NCI-H69 (cell line): ENCODE results near the gene GABRR3.

Experiments used
- DNase-seq: peaks from one replicate; lab custom pipeline; 2025; lab: John Stamatoyannopoulos, UW

The GABRR3 gene

DNA sequence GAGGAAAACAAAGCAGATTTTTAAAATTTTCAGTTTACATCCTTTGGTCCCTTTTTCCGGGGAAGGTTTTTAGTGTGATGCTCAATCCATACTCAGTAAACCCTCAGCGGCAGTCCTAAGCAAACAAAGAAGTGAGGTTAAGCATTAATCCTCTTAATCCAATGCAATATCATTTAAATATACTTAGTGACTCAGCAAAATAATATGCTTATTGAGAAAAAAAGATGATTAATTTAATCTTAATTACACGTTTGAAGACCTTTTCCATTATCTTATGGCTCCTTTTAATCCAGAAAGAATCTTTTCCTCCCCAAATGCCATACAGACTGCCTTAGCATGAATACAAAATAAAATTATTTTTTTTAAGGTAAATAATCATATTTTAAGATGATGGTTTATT, at the start of gene GABRR3:
TSS of gene GABRR3 (minus strand) at position 108 of the 400 bp plus-strand sequence. CDS start 328 bp downstream, outside the sequence.
- DNase-seq: no peak

DNA sequence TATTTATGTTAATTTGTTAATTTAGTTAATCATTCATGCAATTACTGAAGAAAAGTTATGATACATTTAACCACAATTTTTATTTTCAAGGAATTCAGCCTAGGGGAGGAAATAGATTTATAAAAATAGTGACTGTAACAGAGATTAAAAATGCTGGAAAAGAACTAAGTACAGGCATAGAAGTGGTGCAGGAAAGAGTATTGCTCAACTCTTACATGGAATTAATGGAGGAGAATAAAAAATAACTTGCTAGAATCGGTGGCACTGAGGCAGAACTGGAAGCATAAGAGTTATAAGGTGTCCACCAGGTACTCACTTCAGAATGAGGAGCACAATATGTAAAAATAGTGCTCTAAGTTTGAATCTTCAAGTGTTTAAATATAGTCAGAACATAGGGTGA, 38.4 kb upstream of the GABRR3 start:
- no peak for DNase-seq

DNA sequence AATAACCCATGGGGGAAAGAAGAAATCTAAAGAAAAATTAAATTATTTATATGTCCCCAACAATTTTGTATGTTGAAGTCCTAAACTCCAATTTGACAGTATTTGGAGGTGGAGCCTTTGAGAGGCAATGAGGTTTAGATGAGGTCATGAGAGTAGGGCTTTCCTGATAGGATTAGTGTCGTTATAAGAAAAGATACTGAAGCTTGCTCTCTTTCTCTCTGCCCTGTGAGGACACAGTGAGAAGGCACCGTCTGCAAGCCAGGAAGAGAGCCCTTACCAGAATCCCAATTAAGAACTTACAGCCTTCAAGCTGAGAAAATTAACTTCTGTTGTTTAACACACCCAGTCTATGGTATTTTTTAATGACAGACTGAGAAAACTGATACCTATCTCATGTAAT, 35.7 kb upstream of the GABRR3 start:
- no peak for DNase-seq

DNA sequence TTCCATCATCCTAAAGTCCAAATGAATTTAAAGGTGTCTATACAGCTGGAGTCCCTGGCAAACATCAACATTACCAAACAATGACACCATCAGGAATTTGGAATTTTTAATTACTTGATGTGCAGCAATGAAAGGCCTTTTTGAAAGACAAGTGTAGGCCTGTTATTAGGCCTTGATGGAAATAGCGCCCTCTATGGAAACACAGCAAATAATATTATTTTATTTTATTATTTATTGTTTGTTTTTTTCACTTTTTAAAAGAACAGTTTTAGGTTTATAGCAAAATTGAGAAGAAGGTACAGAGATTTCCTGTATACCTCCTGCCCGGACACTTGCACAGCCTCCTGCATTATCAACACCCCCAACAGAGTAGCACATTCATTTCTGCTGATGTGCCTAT, 33.7 kb upstream of the GABRR3 start:
- DNase-seq: no peak

DNA sequence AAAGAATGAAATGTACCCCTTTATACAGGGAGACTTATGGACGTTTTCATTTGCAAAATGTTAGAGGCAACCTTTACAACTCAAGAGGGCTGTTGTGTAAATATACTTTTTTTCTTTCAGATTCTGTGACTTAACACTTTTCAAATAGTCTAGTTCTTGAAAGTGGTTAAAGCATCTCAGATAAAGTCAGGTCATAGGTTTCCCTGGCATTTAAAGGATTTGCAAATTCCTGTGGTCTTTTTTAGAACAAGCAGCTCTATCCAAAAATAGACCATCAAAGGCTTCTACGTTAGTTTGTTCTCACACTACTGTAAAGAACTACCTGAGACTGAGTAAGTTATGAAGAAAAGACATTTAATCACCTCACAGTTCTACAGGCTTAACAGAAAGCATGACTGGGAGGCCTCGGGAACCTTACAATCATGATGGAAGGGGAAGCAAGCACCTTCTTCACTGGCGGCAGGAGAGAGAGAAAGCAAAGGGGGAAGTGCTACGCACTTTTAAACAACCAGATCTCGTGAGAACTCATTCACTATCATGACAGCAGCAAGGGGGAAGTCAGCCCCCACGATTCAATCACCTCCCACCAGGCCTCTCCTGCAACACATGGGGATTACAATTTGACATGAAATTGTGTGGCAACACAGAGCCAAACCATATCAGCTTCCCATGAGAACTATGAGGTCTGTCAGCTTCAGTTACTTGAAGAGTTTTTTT, 23.3 kb upstream of the GABRR3 start:
- DNase-seq: no peak

DNA sequence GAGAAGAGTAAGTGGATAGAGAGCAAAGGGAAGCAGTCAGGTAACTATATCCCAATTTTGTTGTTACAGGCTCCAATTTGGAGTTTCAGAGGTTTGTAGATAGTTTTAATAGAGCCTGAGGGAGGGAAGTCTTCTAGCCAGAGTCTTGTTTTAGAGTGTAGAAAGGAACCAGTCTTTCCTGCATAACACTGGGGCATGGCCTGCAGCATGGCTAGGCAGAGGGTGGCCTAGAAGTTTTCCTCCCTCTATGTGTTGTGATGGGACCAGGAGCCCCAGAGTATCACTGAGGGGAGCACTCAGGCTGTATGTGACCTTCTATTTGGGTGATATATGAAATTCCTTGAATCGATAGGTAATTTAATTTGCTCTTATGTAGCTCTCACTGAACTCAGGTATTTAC, 22.5 kb upstream of the GABRR3 start:
- no peak for DNase-seq

DNA sequence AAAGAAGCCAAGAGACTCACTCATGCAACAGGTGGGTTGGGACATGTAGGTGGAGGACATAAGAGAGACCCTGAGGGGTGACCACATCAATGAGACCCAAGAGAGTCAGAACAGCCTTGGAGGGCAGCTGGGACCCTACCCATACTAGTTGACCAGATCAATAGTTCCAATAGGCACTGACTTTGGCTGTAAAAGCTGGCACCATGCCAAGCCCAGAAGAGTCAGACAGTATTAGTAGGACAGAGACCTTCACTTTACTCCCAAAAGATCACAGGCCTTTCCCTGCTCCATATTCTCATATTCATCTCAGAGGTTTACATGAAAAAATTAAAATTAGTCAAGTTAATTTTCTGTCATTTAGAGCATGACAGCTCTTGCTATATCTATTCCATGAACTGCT, 20.9 kb upstream of the GABRR3 start:
- no peak for DNase-seq

DNA sequence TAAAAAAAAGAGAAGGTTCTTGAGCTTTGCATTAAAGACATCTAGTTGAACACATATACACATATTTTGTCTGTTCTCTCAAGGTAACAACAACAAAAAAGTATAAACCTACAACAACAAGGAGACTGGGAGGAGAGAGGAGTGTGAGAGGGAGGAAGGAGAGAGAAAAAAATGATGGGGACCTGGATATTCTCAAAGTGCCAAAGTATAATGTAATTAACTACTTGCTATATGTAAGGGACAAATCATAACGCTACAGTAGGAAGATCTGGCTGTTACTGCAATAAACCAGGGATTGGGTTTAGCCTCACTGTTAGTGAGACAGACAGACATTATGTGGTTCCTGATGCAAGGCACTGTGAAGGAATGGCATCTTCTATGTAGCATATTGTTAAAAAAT, 14.2 kb upstream of the GABRR3 start:
- no peak for DNase-seq

DNA sequence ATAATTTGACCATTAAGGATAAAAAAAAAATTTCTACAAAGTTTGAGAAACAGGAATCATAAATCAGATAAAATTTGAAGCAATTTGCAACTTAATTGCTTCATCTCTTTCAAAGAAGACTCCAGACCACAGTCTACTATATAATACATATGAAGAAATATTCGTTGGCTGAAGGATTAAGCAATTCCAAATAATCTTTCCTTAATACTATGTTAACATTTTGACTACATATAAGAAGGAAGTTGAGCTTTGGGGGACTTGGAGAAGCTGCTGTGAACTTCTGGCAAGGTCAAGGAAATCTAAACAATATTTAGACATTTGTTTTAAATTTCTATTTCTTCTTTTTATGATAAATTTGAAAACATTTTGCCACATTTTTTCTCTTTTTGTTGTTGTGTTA, 13.5 kb upstream of the GABRR3 start:
- no peak for DNase-seq

DNA sequence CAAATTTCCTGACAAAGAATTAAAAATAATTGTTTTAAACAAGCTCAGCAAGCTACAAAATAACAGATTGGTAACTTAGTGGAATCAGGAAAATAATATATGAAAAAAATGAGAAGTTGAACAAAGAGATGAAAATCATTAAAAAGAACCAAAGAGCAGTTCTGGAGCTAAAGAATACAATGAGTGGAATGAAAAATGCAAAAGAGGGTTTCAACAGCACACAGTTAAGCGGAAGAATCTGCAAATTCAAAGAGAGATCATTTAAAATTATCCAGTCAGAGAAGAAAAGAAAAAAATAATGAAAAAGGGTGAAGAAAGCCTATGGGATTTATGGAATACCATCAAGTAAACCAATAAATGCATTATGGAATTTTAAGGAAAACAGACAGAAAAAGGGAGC, 6.2 kb upstream of the GABRR3 start:
- no peak for DNase-seq

DNA sequence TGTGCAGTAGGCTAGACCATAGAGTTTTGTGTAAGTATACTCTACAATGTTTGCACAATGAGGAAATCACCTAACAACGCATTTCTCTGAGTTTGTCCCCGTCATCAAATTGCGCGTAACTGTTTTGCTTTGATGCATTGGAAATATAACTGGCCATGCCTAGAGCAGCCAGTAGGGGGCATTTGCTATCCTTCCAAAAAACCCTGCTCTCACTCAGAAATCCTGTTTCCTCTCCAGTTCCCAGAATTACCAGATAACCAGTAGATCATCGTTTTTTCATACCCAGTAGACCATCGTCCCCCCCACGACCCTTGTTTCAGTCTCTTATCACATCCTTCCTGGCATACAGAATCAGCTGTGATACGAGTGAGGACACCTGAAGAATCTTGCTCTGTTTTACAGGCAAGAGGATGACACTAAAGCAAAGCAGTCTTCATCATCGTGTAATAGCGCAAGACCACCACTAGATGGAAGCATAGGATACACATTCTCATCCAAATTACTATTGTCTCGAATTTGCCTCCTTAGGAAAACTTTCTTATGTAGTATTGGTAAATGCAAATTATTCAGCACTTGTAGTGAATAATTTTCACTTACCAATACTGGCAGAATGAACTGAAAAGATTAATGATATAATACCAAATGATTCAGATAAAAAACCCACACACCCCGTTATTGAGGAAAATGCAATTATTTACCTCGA, 4.4 kb upstream of the GABRR3 start:
- peak; percentile 73 for DNase-seq

DNA sequence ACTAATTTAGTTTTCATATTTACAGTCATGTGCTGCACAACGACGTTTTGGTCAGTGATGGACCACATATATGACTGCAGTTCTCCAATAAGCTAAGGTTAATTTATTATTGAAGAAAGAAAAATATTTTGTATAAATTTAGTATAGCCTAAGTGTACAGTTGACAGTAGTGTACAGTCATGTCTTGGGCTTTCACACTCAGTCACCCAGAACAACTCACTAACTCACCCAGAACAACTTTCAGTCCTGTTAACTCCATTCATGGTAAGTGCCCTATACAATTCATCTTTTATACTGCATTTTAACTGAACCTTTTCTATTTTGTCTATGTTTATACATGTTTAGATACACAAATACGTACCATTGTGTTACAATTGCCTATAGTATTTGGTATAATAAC, 3.8 kb upstream of the GABRR3 start:
- DNase-seq: no peak

DNA sequence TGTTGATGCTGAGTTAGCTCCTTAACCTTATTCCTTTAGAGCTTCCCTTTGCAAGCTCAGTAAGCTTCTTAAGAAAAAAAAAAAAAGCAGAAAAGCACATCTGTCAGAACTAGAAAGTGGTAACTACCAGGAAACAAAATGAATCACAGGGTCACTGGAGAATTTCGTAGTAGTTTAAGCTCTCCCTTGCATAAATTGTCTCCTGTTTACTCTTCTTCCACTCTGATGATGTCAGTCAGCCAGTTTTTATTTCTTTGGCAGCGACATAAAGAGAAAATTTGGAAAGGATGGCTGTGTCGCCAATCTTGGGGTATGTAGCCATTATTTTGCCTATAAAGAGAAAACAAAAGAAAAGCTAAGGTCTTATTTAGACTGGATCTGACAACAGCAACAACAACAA, 3.2 kb upstream of the GABRR3 start:
- peak; percentile 3 for DNase-seq

DNA sequence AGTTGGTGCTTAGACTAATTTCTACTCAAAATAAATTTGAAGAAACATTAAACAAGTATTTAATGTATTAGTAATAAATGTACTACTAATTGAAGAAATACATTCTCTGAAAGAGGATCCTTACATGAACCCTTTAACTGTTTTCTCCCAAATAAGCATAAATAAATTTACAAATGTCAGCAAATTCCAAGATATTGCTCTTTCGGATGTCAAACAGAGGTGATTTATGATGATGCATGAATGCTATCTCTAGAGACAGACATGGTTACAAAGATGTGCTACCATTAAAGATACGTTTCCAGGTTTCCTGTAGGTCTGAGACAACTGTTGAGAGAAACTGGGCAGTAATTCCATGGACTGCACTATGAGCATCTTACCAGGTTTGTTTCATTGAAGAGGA, 629 bp downstream of the GABRR3 start:
- DNase-seq: no peak

DNA sequence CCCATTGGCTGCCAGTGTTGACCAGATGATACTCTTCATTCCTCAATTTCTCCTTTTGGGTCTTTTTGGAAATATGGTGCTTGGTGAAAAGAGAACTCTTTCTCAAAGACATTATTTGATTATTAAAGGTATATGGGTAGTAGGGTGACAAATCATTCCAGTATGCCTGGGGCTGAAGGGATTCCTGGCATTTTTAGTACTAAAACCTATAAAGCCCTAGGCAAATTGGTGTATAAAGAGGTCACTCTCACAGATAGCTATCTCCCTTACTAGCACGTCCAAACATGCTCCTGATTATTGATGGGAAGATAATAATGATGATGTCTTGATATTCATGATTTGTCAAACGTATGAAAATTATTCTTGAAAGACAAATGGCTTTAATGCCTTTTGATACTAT, 1.1 kb downstream of the GABRR3 start:
- DNase-seq: no peak

DNA sequence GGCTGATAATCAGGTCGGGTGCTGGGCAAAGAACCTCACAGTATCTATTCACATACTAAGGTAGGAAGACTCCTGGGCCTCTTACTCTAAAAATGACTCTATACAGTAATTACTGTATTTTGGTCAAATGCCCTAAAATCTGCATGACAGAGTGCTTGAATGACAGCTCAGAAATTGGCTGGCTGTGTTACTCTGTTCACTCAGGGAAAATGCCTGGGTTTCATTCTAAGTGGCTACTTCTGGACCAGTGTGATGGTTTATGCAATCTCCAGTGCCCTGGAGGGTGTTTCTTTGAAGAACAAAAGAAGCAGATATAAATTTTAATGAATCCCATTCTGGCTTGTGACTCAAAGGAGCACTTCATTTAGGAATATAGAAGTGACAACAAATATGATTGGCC, 2.2 kb downstream of the GABRR3 start:
- peak; percentile 26 for DNase-seq

DNA sequence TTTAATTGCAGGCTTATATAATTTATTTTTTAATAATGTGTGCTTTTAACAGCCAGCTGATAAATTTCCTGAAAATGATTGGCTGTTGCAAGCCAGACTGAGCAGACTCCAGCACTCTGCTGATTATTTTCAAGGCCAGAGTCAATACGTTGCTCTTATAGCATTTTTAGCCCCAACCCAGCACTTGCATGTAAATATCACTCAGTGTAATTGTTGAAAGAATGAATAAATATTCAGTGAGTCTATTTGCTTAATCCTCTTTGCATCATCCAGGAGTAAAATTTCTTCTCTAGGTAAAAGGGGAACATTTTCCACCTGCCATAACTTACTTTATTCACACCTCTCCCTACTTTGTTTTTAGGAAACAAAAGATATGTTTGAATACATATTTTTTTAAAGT, 2.9 kb downstream of the GABRR3 start:
- no peak for DNase-seq

DNA sequence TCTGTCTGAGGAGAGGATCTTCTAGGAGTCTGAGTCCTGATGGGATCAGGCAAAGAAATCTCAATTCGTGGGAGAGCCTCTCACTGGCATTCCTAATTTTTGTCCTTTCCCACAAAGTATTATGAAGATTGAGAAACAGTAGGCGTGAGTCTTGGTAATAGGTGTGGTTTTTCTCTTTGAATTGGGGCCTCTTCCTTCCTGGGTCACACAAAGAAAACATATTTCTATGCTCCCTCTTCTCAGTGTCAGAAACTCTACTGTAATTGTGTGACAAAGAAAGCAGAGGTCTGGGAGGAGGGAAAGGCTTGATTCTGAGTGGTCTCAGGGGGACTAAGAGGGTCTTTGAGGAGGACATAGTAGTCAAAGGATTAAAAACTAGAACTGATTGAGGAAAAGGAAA, 6.0 kb downstream of the GABRR3 start:
- DNase-seq: no peak

DNA sequence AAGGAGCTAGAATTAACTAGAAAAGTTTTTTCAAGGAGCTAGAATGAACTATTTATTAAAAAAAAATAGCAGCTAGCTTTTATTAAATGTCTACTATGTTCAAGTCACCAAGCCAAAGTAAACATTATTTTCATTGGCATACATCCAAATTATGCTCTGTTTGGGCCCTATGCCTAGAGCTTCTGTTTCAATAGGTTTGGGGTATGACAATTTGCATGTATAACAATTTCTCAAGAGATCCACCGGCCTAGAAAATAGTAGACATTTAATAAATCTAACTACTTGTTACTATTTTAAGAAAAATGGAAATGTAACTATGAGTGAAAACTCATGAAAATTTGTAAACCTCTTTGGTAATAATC, 8.0 kb downstream of the GABRR3 start:
- DNase-seq: peak; percentile 55

DNA sequence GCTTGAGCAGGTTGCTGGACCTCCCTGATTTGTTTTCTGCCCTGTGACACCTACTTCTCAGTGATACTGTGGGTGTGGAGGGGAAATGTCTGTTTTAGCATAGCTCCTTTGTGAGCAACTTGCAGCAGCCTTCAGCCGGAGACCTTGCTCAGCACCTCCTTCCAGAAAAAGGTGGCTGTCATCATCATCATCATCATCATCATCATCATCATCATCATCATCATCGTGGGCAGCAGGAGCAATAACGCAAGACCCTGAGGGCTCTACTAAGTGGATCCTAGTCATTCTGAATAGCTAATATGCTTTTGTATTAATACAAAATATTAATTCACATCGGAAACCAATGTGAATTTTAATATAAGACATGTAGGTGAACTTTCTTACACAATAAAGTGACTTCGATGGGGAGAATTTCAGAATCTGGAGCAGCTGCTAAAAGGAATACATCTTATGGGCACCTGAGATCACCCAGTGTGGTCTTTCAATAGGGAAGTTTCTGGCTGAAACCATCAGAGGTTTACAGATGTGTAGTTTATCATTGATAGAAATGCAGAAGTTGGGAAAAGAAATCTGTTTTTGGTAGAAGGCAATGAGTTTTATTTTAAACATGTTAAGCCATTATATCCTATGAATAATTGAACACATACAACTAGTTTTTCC, 8.6 kb downstream of the GABRR3 start:
- no peak for DNase-seq

DNA sequence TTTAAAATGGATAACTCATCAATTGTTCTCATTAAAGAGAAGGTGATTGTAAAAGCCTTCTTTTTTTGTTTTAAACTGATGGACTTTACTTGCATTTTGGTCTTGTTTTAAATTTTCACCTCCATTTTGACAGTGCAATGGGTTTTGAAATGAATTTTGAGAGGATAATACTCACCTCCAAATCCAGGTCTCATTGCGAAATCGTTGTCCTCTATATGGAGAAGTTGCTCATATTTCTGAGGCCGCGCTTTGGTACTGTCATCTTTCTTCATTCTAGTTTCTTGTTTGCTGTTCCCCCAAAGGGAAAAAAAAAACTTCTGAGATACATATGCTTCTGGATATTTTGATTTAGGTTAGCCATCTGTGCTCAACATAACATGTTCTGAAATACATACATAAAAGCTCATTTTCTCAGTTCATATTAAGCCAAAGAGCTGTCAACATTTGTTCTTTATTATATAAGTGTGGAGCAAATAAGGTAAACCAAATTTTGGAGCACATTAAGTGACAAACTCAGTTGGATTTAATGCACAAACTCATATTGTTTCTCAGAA, 9.6 kb downstream of the GABRR3 start:
- DNase-seq: no peak

DNA sequence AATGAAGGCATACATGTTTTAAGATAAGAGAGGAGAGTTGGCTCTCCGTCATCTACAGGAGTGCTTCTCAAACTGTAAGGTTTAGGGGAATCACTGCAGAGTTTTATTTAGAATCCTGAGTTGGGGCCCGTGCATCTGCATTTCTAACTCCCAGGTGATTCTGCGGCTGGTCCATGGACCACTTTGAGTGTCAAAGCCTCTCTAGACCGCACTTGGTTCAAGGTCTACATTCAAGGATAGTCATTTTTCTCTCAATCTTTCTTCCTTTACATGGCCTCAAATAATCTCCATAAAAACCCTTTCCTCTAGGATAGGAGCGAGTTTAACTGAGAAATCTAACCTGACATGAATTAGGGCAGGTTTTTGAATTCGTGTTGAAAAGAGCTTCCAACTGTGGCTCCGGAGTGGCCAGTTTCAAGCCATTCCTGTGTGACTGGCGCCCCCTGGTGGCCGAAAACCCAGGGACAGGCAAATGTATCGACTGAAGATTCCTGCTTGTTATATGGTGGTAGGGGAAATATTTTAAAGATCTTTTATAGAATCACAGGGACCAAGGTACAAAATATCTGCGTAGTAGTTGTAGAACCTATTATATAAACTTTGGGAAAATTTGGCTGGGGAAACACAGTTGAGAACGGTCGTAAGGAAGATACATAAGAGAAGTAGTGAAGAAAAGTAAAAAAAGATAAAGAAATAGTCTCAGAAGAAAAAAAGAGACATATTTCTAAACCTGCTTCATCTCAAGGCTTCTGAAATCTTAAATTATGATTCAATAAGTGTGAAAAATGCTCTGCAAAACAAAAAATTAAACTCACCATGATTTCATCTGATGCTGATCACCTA, 11.9 kb downstream of the GABRR3 start:
- peak; percentile 76 for DNase-seq
